Measurements from ENCODE around the gene SSX2IP.

DNA sequence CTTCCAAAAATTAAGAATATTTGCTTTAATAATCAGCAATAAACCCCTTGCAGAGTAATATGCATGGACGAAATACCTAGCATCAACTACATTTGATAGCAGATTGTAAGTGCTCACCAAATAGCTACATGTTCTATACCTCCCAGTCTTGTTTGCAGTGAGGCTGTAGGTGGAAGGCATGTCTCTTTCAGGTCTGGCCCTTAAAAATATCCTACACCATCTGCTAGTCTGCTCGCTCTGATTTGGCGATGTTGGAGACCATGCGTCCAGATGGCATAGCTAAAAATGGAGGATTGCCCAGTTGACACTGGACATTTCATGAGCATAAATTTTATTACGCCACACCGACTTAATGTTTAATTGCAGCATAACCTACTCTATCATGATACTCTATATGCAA is 47.1 kb downstream of the SSX2IP start:
- TF ChIP-seq ZNF274 (IDR thresholded peaks at IDR 0.05; ENCODE audit: low read depth, low read length) (no peak), SUZ12 (IDR thresholded peaks at IDR 0.05; ENCODE audit: extremely low read depth, insufficient read depth, insufficient read length) (no peak)
